H1 (cell line): ENCODE results near the gene SCN3A. TPM values are rescaled to one million over a fixed set of nuclear protein-coding genes. Genes with fewer than 3 reads are reported as not detected.

Source experiments
- CTCF ChIA-PET: fragments of 300-600 bp; sonication (Branson Sonifier 250); formaldehyde crosslinking; loops from one replicate; lab custom pipeline; 2021; ENCODE audit not compliant: partially characterized antibody; lab: Charles Lee
- POLR2A ChIA-PET: fragments of 300-600 bp; sonication (Branson Sonifier 250); formaldehyde crosslinking; loops from one replicate; lab custom pipeline; 2021; ENCODE audit warnings: inconsistent platforms; ENCODE audit not compliant: partially characterized antibody; lab: Charles Lee
- DNase-seq, 2 experiments: peaks; one replicate each; pipeline versions ENCODE4 v3.0.0 to v3.0.0-alpha.2; 2010 to 2022; ENCODE audit warnings: low spot score in 2 of 2, low read depth in 1 of 2, mixed read lengths in 1 of 2
- FAIRE-seq: peaks from 2 replicates; lab custom pipeline; 2011; peaks lifted over from hg19 to GRCh38; lab: Jason Lieb, UNC
- H2AFZ ChIP-seq: 2 replicates; pipeline ENCODE4 v1.8.1; 2012; ENCODE audit warnings: low read length, inconsistent platforms
- H2AK5ac ChIP-seq: 2 replicates; pipeline ENCODE4 v1.6.1; 2013; ENCODE audit warnings: low read depth, low read length
- H2BK120ac ChIP-seq: replicated peaks from 2 replicates; pipeline ENCODE3; 2013; ENCODE audit warnings: low read depth, low read length, inconsistent platforms
- H2BK12ac ChIP-seq: 2 replicates; pipeline ENCODE4 v1.6.1; 2013; ENCODE audit warnings: low read depth, low read length
- H2BK15ac ChIP-seq: 2 replicates; pipeline ENCODE4 v1.6.1; 2013; ENCODE audit warnings: low read length
- H2BK20ac ChIP-seq: 2 replicates; pipeline ENCODE4 v1.6.1; 2013; ENCODE audit warnings: low read length
- H2BK5ac ChIP-seq: 2 replicates; pipeline ENCODE4 v1.6.1; 2013; ENCODE audit warnings: low read depth, low read length
- H3K14ac ChIP-seq: 2 replicates; pipeline ENCODE4 v1.6.1; 2013; ENCODE audit warnings: inconsistent platforms; ENCODE audit not compliant: insufficient read length
- H3K18ac ChIP-seq: 2 replicates; pipeline ENCODE4 v1.6.1; 2013; ENCODE audit warnings: low read length; ENCODE audit errors: extremely low read depth
- H3K23ac ChIP-seq: 2 replicates; pipeline ENCODE4 v1.6.1; 2013; ENCODE audit warnings: inconsistent platforms; ENCODE audit not compliant: insufficient read length
- H3K23me2 ChIP-seq: 2 replicates; pipeline ENCODE4 v1.6.1; 2013; ENCODE audit warnings: low read depth, low read length
- H3K27ac ChIP-seq: 2 replicates; pipeline ENCODE4 v1.6.1; 2011; ENCODE audit warnings: low read depth, low read length, inconsistent platforms
- H3K27me3 ChIP-seq, 4 experiments: replicated peaks in 1 of 4; 1 replicate in 1 of 4; 2 replicates in 3 of 4; pipeline versions ENCODE4 v1.6.1 to v1.8.1; 2011 to 2013; ENCODE audit warnings: low read length in 3 of 4, mild to moderate bottlenecking in 3 of 4, inconsistent platforms in 2 of 4, mixed read lengths in 2 of 4, moderate library complexity in 1 of 4; ENCODE audit not compliant: control insufficient read depth in 3 of 4, insufficient read depth in 3 of 4; ENCODE audit errors: extremely low read depth in 1 of 4
- H3K36me3 ChIP-seq, 4 experiments: 2 replicates each; pipeline versions ENCODE4 v1.6.1 to v1.8.1; 2011 to 2013; ENCODE audit warnings: mild to moderate bottlenecking in 4 of 4, low read length in 3 of 4, moderate library complexity in 2 of 4, control low read depth in 1 of 4, inconsistent platforms in 1 of 4; ENCODE audit not compliant: insufficient read depth in 4 of 4, control insufficient read depth in 2 of 4
- H3K4ac ChIP-seq: replicated peaks from 2 replicates; pipeline ENCODE3; 2013; ENCODE audit warnings: low read length, low read depth, mixed read lengths, inconsistent platforms; ENCODE audit not compliant: insufficient read length
- H3K4me1 ChIP-seq, 4 experiments: replicated peaks in 1 of 4; 1 replicate in 1 of 4; 2 replicates in 3 of 4; pipeline versions ENCODE4 v1.6.1 to v1.8.1; 2011 to 2013; ENCODE audit warnings: low read length in 3 of 4, inconsistent platforms in 2 of 4, mixed read lengths in 1 of 4; ENCODE audit not compliant: insufficient read depth in 4 of 4, control insufficient read depth in 3 of 4
- H3K4me2 ChIP-seq, 2 experiments: 2 replicates each; pipeline versions ENCODE4 v1.6.1 to v1.8.1; 2011 to 2013; ENCODE audit warnings: low read depth in 2 of 2, low read length in 2 of 2, control low read depth in 1 of 2, inconsistent platforms in 1 of 2, mild to moderate bottlenecking in 1 of 2; ENCODE audit not compliant: insufficient read depth in 1 of 2
- H3K4me3 ChIP-seq, 4 experiments: fragments of 200-600, 300-600 bp in 1 of 4; sonication (generic), shearing (Covaris generic), sonication (Bioruptor Twin) in 1 of 4; 2 replicates each; pipeline versions ENCODE4 v1.5.1 to v1.8.1; 2011 to 2016; ENCODE audit warnings: low read length in 4 of 4, low read depth in 3 of 4, control low read depth in 2 of 4, inconsistent platforms in 2 of 4, mild to moderate bottlenecking in 2 of 4, mixed read lengths in 1 of 4, moderate library complexity in 1 of 4; ENCODE audit not compliant: insufficient read depth in 2 of 4; ENCODE audit errors: extremely low read depth in 1 of 4
- H3K56ac ChIP-seq: replicated peaks from 2 replicates; pipeline ENCODE3; 2013; ENCODE audit warnings: low read depth, mild to moderate bottlenecking, mixed read lengths, low read length, inconsistent platforms; ENCODE audit not compliant: insufficient read length
- H3K79me1 ChIP-seq: 2 replicates; pipeline ENCODE4 v1.6.1; 2013; ENCODE audit warnings: low read depth, low read length, control low read depth
- H3K79me2 ChIP-seq, 2 experiments: 2 replicates each; pipeline versions ENCODE4 v1.6.1 to v1.8.1; 2012 to 2013; ENCODE audit warnings: low read length in 2 of 2, mild to moderate bottlenecking in 2 of 2, inconsistent platforms in 1 of 2; ENCODE audit not compliant: insufficient read depth in 2 of 2, control insufficient read depth in 1 of 2
- H3K9ac ChIP-seq, 4 experiments: replicated peaks in 1 of 4; 1 replicate in 1 of 4; 2 replicates in 3 of 4; pipeline versions ENCODE4 v1.6.1 to v1.8.1; 2011 to 2013; ENCODE audit warnings: low read depth in 3 of 4, low read length in 3 of 4, control low read depth in 2 of 4, mild to moderate bottlenecking in 2 of 4, moderate library complexity in 2 of 4, inconsistent platforms in 1 of 4; ENCODE audit errors: extremely low read depth in 1 of 4
- H3K9me3 ChIP-seq, 2 experiments: 2 replicates each; pipeline versions ENCODE4 v1.6.1 to v1.8.1; 2012 to 2013; ENCODE audit warnings: mild to moderate bottlenecking in 2 of 2, moderate library complexity in 2 of 2, control low read depth in 1 of 2, inconsistent platforms in 1 of 2, low read depth in 1 of 2, low read length in 1 of 2, mixed read lengths in 1 of 2; ENCODE audit not compliant: insufficient read depth in 2 of 2
- H4K20me1 ChIP-seq, 2 experiments: replicated peaks in 1 of 2; 2 replicates each; pipeline versions ENCODE3 to v1.8.1; 2011 to 2013; ENCODE audit warnings: inconsistent platforms in 2 of 2, low read length in 2 of 2, mild to moderate bottlenecking in 1 of 2; ENCODE audit not compliant: insufficient read depth in 2 of 2, control insufficient read depth in 1 of 2
- H4K5ac ChIP-seq: 2 replicates; pipeline ENCODE4 v1.6.1; 2013; ENCODE audit warnings: low read length, low read depth, mixed read lengths, inconsistent platforms; ENCODE audit not compliant: insufficient read length
- H4K8ac ChIP-seq: 2 replicates; pipeline ENCODE4 v1.8.0; 2013; ENCODE audit warnings: mild to moderate bottlenecking, moderate library complexity, low read length, inconsistent platforms; ENCODE audit not compliant: insufficient read depth; ENCODE audit errors: extremely low read depth
- H4K91ac ChIP-seq: replicated peaks from 2 replicates; pipeline ENCODE3; 2013; ENCODE audit warnings: low read length, mixed read lengths, inconsistent platforms; ENCODE audit not compliant: insufficient read length
- CEBPB ChIP-seq: IDR thresholded peaks from 2 replicates; pipeline ENCODE4 v1.6.1; 2012; ENCODE audit warnings: low read depth, low read length
- EZH2 ChIP-seq: fragments of 200-600 bp; sonication (generic); IDR thresholded peaks from 2 replicates; pipeline ENCODE4 v1.7.1; 2012; ENCODE audit warnings: low read depth, mild to moderate bottlenecking, moderate library complexity, low read length, inconsistent platforms; ENCODE audit not compliant: severe bottlenecking
- RAD21 ChIP-seq, 2 experiments: IDR thresholded peaks in 1 of 2; conservative IDR thresholded peaks in 1 of 2; 2 replicates each; pipeline ENCODE4 v1.6.1; 2011; ENCODE audit warnings: low read depth in 2 of 2, low read length in 2 of 2, improper control_type of control experiment in 1 of 2, inconsistent platforms in 1 of 2, mild to moderate bottlenecking in 1 of 2, moderate library complexity in 1 of 2
- USF2 ChIP-seq: IDR thresholded peaks from 2 replicates; pipeline ENCODE4 v1.6.1; 2011; ENCODE audit warnings: low read length, improper control_type of control experiment
- whole genome bisulfite sequencing, 2 experiments: shearing (Covaris generic) in 1 of 2; methylation state at CpG; one replicate each; pipeline versions ENCODE4 v1.1.6 to v1.1.7; 2013 to 2015; ENCODE audit warnings: low lambda C conversion rate in 2 of 2, mixed read lengths in 2 of 2, inconsistent platforms in 1 of 2, low coverage in 1 of 2, missing lambda C conversion rate in 1 of 2; ENCODE audit not compliant: insufficient replicate concordance in 2 of 2, insufficient coverage in 1 of 2, insufficient read length in 1 of 2; ENCODE audit errors: extremely low coverage in 1 of 2, missing lambda C conversion rate in 1 of 2; 5-methylcytosine and 5-hydroxymethylcytosine counted together
- polyA plus RNA-seq, 7 experiments: library from polyadenylated mRNA; depleted of rRNA in 3 of 7; stranded (reverse) in 5 of 7; unstranded in 2 of 7; fragments of >200 nt in 5 of 7; fragments of 200-250 nt in 2 of 7; gene quantifications; 1 replicate in 5 of 7; 2 replicates in 1 of 7; 4 replicates in 1 of 7; pipeline versions ENCODE4 v1.2.1 to v1.2.3, GENCODE V29; 2011 to 2013; ENCODE audit warnings: missing spikeins in 2 of 7, mixed read lengths in 2 of 7
- total RNA-seq: library from RNA; stranded (reverse); fragmentation: NEBNext Ultra II Directional; extraction: Animal tissue kit (Norgen Biotek cat#: 25700); gene quantifications from 2 replicates; pipeline ENCODE4 v1.2.1, GENCODE V29; 2021

SCN3A gene
- total and polyA plus RNA-seq, 2 of the 8 experiments (the other 6 are each of a cell fraction or from before 2014, with no cell fraction given), result 0.02 TPM; not detected in 1

DNA sequence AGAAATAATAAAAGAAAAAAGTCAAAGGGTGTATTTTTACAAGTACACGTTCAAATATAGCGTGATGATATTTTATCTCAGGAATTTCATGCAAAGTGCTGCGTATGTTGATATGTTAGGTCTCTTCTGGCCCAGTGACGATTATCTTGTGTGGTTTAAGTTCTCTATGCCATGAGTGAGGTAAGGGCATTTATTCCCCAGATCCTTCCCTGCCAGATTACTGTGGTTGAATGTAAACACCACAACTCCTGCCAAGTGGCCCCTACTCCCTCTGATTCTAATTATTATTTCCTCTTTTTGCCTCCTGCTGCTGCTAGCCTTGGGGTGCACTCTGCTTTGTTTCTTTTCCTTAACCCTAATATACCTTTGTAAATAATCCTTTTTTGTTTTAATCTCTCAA is 47.5 kb upstream of the SCN3A start:
- no peak overlapping the region for H2BK12ac ChIP-seq
- TF ChIP-seq CEBPB (no peak), USF2 (no peak), EZH2 (no peak), RAD21 (IDR thresholded peaks at IDR 0.05 in 1 of 2, conservative IDR thresholded peaks at IDR 0.05 in 1 of 2; ENCODE audit: low read depth in 2 of 2, low read length in 2 of 2) (no peak)
- TF ChIP-seq, all 59 proteins: peak for 0
- no peak overlapping the region for H3K4ac ChIP-seq
- H3K79me2 ChIP-seq, result no peaks in the 10 kb centered on the region
- H3K23ac ChIP-seq, result no peak overlapping the region
- CTCF ChIA-PET, result interaction anchor here (0.8 to 1.5 kb wide), 2 partner anchors 14 to 623 kb away, joined by 3 to 4 read pairs; no protein-coding TSS in a partner anchor
- H2BK15ac ChIP-seq, result no peak overlapping the region
- no peaks in the 10 kb centered on the region for H3K36me3 ChIP-seq
- no peak overlapping the region for H2AK5ac ChIP-seq
- H3K27ac ChIP-seq, result no peak overlapping the region
- no peak overlapping the region for H4K8ac ChIP-seq
- no peak overlapping the region for H3K4me3 ChIP-seq
- no peak overlapping the region for H2BK120ac ChIP-seq
- POLR2A ChIA-PET, result no interaction called here
- no peak overlapping the region for H2BK5ac ChIP-seq
- no peaks in the 10 kb centered on the region for H3K27me3 ChIP-seq
- 87% methylated on average over 4 of the region's 4 CpGs; no CpG with 5 or more reads in 1 of the 2 experiments for WGBS, 2 experiments
- no peak overlapping the region for H3K9ac ChIP-seq
- H3K14ac ChIP-seq, result no peak overlapping the region
- no peak overlapping the region for H2AFZ ChIP-seq
- no peak overlapping the region for H4K5ac ChIP-seq
- no peaks in the 10 kb centered on the region for H3K79me1 ChIP-seq
- no peak overlapping the region for H3K56ac ChIP-seq
- no peaks in the 10 kb centered on the region for H3K4me1 ChIP-seq
- H3K9me3 ChIP-seq, result no peaks in the 10 kb centered on the region
- no peak overlapping the region for H3K18ac ChIP-seq
- no peaks in the 10 kb centered on the region for H4K20me1 ChIP-seq
- DNase-seq (no peak), FAIRE-seq (no peak)
- no peak overlapping the region for H4K91ac ChIP-seq
- H3K4me2 ChIP-seq, result no peak overlapping the region
- H3K23me2 ChIP-seq, result no peaks in the 10 kb centered on the region; the same call in 1 of the 2 replicates
- H2BK20ac ChIP-seq, result no peak overlapping the region
